Measurements from ENCODE around the gene GSN. TPM values are rescaled to one million over a fixed set of nuclear protein-coding genes. Genes with fewer than 3 reads are reported as not detected.

Gene GSN
- total and polyA plus RNA-seq, 10 of the 15 experiments (the other 5 are each of a cell fraction or from before 2014, with no cell fraction given) = 0.66 to 9.2 (median 6.2) TPM

DNA sequence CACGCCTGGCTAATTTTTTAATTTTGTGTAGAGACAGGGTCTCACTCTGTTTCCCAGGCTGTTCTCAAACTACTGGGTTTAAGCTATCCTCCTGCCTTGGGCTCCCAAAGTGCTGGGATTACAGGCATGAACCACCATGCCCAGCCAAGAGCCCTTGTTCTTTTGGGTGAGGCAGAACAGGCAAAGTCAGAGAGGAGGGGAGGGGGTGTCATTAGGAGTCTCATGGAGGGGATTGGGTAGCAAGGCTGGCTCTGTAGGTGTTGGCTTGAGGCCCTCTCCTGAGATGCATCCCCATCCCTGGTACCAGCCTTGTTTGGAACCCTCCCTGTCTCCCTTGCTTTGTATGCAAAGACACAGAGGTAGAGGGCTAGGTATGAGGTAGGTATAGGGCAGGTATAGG, 24.1 kb downstream of the GSN start:
- H3K36me3 ChIP-seq (ENCODE audit: control insufficient read depth in 2 of 2, insufficient read depth in 2 of 2, low read length in 1 of 2) = no peaks in the 10 kb centered on the region
- no peaks in the 10 kb centered on the region for H3K79me2 ChIP-seq (ENCODE audit: control insufficient read depth, insufficient read depth, low read length)
- in situ Hi-C loops (cut with MboI) = no loop called here
- DNase-seq (ENCODE audit: low read depth, low spot score) (no peak), ATAC-seq (no peak), FAIRE-seq (no peak)
- H4K20me1 ChIP-seq (ENCODE audit: control insufficient read depth, insufficient read depth) = no peaks in the 10 kb centered on the region
- POLR2A ChIA-PET = no interaction called here
- WGBS (ENCODE audit: insufficient coverage, insufficient replicate concordance, low lambda C conversion rate, missing lambda C conversion rate) = 5% methylated on average over 1 of the region's 1 CpG
- no peak overlapping the region for H3K9ac ChIP-seq (ENCODE audit: control insufficient read depth, insufficient read depth, low read length)
- H3K27ac ChIP-seq (ENCODE audit: control insufficient read depth, insufficient read depth) = no peak overlapping the region
- H2AFZ ChIP-seq (ENCODE audit: control insufficient read depth, low read depth, low read length) = no peak overlapping the region
- intact Hi-C loops (cut with micrococcal nuclease; ENCODE audit: unreplicated experiment) = no loop called here
- TF ChIP-seq CUX1 (IDR thresholded peaks at IDR 0.05; ENCODE audit: insufficient replicate concordance, low read depth, low read length) (no peak), MEF2B (IDR thresholded peaks at IDR 0.05; ENCODE audit: partially characterized antibody, poor library complexity, severe bottlenecking) (no peak), ASH2L (IDR thresholded peaks at IDR 0.05; ENCODE audit: borderline replicate concordance, low read depth) (no peak), E2F4 (IDR thresholded peaks at IDR 0.05; ENCODE audit: low read depth, low read length) (no peak), E2F8 (IDR thresholded peaks at IDR 0.05; ENCODE audit: low read depth, partially characterized antibody) (no peak), DPF2 (IDR thresholded peaks at IDR 0.05) (no peak), NR2C1 (IDR thresholded peaks at IDR 0.05) (no peak)
- no peaks in the 10 kb centered on the region for H3K27me3 ChIP-seq (replicated peaks in 1 of 2; ENCODE audit: control insufficient read depth in 2 of 2, insufficient read depth in 2 of 2, low read length in 1 of 2)
- H3K4me2 ChIP-seq (ENCODE audit: control insufficient read depth, insufficient read depth) = no peak overlapping the region
- BruUV-seq (replicated peaks) = no TSS peak
- CTCF ChIA-PET = no interaction called here
- H3K4me3 ChIP-seq = no peak overlapping the region
- no peaks in the 10 kb centered on the region for H3K9me3 ChIP-seq (replicated peaks; ENCODE audit: control insufficient read depth, insufficient read depth, low read length)
- SMC1A ChIA-PET (ENCODE audit: uncharacterized antibody, unreplicated experiment) = no interaction called here
- no peaks in the 10 kb centered on the region for H3K4me1 ChIP-seq (ENCODE audit: control insufficient read depth, insufficient read depth, low read length)
- RAD21 ChIA-PET (ENCODE audit: unreplicated experiment) = no interaction called here
